CD4-positive, alpha-beta T cell treated with Interleukin-17A for 1 hour (primary cell): Measurements from ENCODE around the gene CASP12.

Source experiments
- DNase-seq: peaks from one replicate; pipeline ENCODE4 v3.0.0-alpha.2; 2020

The CASP12 gene

DNA sequence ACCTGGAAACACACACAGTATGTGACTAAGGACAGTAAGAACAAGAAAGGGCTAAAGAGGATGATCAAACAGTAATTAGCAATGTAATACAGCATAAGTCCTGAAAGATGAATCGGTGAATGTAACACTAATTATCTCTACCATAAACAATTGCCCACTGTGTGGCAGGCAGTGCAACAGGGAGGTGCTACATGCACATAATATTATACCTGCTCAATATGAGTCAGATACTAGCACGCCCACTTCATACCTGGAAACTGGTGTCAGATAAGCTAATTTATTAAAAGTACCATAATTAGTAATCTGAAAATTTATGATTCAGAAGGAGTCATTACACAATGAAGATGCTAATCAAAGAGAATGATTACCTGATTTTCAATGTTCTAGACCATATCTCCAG is 14.9 kb downstream of the CASP12 start:
- DNase-seq, result no peak

DNA sequence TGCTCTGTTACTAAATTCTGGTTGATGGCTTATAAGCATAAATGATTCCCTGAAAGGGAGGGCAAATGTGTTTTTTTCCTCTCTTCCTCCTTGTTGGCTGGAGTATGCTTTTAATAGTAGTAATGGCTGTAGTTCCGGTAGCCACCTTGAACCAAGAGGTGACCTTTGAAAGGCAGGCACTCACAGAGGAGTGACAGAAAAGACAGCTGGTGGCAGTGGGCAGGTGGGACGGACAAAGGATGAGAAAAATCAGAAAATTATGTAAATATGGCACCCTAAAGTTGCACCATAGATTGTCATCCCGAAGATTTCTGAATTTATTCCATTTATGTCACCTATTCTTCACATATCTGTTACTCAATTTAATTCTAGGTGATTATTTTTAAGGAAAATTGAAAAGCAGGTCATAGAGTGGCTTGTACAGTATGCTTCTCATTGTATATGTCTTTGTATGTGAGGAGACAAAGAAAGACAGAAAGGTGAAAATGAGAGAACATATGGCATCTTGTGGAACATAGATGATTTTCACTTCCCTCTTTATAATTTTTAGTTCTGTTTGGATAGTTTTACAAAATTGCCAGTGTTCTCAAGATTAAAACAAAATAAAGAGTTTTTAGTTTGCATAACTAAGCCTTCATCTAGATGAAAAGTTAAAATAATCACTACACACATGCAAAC is 17.0 kb downstream of the CASP12 start:
- DNase-seq, result no peak

GRCh38 chr11:104879514-104880190 is 18.6 kb downstream of the CASP12 start:
- DNase-seq, result no peak

DNA sequence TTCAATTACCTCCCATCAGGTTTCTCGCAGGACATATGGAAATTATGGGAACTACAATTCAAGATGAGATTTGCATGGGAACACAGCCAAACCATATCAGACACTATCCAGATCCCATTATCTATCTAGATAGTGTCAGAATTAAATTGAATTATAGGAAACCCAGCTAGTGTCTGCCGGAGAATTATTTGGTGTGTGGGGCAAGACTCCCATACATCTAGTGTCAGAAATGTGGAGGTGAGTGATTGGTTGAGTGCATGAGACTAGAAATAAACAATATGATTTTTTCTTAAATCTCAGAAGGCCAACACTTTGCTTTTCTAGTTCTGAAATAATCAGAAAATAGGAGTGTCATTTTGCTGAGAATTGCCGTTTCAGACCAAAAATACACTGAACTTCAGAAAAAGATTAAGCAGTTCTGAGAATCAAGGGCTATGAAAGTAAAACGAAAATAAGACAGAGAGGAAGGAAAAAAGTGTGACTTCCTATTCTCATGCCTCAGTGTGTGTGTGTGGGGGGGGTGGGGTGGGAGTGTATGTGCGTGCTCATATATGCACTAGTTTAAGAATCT is 21.3 kb downstream of the CASP12 start:
- DNase-seq, result peak; percentile 45

DNA sequence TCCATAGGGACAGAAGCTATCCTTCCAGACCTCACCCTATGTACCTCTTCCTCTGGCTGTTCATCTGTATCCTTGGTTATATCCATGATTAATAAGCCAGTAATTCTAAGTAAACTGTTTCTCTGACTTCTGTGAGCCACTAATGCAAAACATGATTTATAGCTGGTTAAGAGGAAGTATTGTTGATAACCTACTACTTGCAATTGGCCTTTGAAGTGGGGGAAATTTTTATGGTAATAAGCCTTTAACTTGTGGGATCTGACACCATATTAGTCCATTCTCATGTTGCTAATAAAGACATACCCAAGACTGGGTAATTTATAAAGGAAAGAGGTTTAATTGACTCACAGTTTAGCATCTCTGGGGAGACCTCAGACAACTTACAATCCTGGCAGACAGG is 21.9 kb downstream of the CASP12 start:
- DNase-seq, result peak; percentile 25

GRCh38 chr11:104873252-104873651 is 25.0 kb downstream of the CASP12 start:
- DNase-seq, result no peak

GRCh38 chr11:104872393-104872792 is 25.9 kb downstream of the CASP12 start:
- DNase-seq, result no peak

DNA sequence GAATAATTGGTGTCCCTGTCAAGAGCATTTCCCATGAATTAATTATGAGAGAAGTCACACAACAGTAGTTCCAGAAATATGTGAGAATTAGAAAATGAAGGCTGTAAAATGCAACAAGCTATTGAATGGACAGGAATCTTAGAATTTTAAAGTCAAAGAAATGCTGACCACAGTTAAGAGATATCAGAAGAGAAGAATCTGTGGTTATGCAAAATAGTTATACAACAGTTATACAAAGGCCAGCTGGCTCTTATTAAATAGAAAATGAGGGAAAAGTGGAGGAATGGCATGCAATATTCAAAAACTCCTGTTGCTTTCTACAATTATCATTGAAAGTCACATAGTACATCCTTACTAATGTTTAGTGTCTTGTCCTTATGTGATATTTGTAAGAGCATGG is 27.4 kb downstream of the CASP12 start:
- no peak for DNase-seq

DNA sequence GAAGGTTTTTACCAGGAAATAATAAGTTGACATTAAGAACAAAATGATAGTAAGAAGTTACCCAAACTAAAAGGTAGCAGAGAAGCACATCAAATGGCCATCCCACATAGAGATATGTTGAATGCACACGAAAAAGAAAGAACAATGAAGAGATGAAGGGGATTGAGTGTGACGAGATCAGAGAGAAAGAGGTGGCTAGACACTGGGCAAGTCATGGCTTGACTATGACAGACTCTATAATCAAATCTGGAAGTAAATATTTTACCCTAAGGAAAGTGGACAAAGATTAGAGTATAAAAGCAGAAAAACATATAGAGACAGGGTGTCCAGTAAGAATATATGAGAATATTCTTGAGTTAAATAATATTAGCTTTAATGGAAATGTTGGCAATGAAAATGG is 31.4 kb downstream of the CASP12 start:
- DNase-seq, result no peak

DNA sequence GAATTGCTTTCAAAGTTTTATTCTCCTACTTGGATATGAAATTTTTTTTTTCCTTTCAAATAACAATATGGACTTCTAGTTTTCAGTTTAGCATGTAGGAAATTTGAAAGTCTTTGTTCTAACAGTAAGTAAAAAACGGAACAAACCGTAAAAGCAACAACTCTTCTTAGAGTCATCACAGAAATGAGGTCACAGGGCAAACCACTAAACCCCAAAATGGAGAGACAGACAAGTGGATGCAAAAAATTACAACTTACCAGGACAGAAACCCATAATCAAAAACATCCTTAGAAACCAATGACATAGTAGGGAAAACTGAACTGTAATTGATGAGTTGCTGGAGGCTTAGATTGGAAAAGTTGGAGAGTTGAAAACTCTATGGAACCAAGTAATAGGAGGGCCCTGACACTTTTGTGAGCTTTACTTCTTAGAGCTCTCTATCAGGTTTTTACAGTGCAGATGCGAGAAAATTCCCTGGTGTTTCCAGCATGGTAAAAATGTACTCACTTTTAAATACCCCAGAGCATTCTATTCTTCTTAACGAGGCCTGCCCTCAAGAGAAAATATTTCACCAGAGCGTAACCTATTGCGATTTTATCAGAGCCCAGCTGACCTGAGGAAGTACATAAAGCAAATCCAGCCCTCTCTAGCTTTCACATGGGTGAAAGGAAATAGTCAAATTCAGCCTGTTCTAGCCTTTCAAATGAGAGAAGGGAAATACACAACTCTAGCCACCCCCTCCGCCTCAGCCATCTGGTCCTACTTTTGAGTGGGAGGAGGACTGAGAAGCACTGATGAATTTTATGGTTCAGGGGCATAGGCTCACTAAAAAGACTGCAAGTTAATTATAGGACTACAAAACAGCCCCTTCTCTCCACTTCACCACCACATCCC is 39.1 kb downstream of the CASP12 start:
- DNase-seq, result peak; percentile 32

DNA sequence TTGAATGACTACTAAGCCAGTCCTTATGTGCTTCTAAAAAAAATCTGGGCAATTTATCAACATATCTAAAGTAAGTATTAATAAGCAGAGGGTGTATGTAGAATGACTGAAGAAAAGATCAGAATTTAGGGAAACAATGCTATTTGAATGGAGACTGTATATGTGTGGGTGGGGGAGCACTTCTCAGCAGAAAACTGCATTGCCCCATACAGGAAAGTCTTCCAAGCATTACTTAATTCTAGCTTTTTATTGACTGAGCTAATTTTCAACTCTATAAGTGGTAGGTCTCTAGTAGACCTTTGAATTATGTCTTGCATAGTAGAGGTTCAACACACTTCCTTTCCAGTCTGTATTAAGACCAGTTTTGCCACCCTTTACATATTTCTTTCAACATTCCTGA is 41.7 kb downstream of the CASP12 start:
- no peak for DNase-seq

GRCh38 chr11:104855965-104856364 is 42.3 kb downstream of the CASP12 start:
- DNase-seq, result no peak

GRCh38 chr11:104853276-104853675 is 45.0 kb downstream of the CASP12 start:
- DNase-seq, result no peak

DNA sequence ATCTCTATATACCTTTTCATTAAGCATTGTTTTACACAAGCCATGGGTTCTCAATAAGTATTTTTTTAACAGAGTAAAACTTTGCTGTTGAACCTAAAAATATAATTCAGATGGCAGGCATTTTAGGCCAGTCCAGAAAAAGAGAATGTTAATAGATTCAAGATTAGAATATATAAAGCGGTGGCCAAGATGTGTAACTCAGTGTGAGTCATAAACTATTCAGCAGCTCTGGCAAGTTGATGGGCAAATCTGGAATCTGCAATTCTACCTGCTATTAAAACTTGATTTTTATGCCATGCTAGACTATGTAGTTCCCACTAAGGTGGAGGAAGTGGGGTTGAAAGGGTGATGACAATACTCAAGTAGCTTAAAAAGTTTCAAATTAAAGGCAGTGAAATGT is 45.4 kb downstream of the CASP12 start:
- DNase-seq, result no peak

DNA sequence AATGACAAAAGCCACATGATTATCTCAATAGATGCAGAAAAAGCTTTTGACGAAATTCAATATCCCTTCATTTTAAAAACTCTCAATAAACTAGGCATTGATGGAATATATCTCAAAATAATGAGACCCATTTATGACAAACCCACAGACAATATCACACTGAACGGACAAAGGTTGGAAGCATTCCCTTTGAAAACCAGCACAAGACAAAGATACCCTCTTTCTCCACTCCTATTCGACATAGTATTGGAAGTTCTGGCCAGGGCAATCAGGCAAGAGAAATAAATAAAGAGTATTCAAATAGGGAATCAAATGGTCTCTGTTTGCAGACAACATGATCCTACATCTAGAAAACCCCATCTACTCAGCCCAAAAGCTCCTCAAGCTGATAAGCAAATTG is 52.0 kb downstream of the CASP12 start:
- no peak for DNase-seq

DNA sequence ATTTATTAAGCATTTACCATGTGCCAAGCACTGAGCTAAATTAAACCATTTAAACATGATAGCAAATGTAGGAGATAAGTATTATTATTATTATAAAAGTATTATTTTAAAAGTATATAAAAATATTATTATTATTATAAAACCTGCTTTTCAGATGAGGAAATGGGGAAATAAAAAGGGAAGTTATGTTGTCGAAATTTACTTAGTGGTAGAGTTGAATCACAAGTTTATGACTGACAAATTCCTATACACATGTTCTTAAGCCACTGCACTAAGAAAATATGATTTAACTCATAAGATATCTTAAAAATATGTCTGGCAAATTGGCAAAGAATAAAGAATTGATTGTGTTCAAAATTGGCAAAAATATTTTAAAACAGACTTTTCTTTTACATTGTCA is 53.8 kb downstream of the CASP12 start:
- DNase-seq, result no peak

DNA sequence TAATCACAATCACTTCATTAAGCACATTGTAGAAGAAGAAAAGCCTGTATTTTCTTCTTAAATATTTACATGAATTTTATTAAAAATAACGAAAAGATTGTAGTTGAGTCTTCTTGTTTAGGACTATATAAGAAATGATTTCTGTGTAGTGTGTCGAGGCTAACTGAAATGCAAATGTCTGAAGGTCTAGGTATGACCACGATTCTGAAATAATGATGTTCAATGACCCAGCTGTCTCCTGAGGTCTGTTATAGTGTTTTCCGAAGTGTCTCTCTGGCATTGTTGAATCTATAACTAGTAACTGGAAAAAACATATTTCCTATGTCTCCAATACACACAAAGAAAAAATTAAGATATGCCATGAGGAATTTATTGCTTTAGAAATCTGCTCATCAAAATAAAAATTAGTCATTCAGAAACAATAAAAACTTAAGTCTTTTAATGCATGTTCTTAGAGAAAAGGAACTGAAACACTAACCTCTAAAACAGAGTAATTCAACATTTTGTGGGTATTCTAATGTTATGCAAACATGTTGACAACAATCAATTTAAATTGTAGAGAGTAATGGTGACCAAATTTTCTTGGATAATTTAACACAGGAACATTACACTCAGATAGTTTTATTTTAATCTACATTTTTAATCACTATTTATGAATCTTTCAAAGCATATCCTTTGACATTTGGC is 55.0 kb downstream of the CASP12 start:
- no peak for DNase-seq

- no peak for DNase-seq
Observed at GRCh38 chr11:104841973-104842525, 56.2 kb downstream of the CASP12 start.

- no peak for DNase-seq
Observed at GRCh38 chr11:104841185-104841584, 57.1 kb downstream of the CASP12 start.

GRCh38 chr11:104837969-104838639 is 60.2 kb downstream of the CASP12 start:
- DNase-seq, result no peak

- no peak for DNase-seq
Observed at GRCh38 chr11:104836691-104837090, 61.6 kb downstream of the CASP12 start.
